Panc1 (cell line): ENCODE measurements around the gene ADAM12. TPM values are rescaled to one million over a fixed set of nuclear protein-coding genes. Genes with fewer than 3 reads are reported as not detected.

Experiments
- ATAC-seq: fragments of 200-7000 bp; cut with Tn5 transposase; 2 replicates; pipeline ENCODE4 v1.9.1; 2020; ENCODE audit warnings: mild to moderate bottlenecking, moderate library complexity
- BruUV-seq: library from RNA; stranded (reverse); fragments of 400-500 nt; replicated peaks from 2 replicates; lab custom pipeline; 2021; lab: Mats Ljungman, UMichigan
- CTCF ChIA-PET: fragments of 300-600 bp; sonication (Branson Sonifier 250); formaldehyde crosslinking; loops from one replicate; lab custom pipeline; 2022; ENCODE audit warnings: antibody characterized with exemption; lab: Charles Lee
- POLR2A ChIA-PET: fragments of 300-600 bp; sonication (Branson Sonifier 250); formaldehyde crosslinking; loops from one replicate; lab custom pipeline; 2022; ENCODE audit warnings: antibody characterized with exemption; lab: Charles Lee
- DNase-seq: peaks from one replicate; pipeline ENCODE4 v3.0.0-alpha.2; 2010; ENCODE audit warnings: low read depth, low spot score
- H3K27ac ChIP-seq: 2 replicates; pipeline ENCODE4 v1.5.1; 2011; ENCODE audit warnings: mild to moderate bottlenecking, low read length, inconsistent platforms
- H3K27me3 ChIP-seq: fragments of 200-500 bp; sonication (Bioruptor generic); 2 replicates; pipeline ENCODE4 v1.6.0; 2014; ENCODE audit warnings: low read length, inconsistent platforms; ENCODE audit not compliant: control insufficient read depth, insufficient read depth
- H3K36me3 ChIP-seq: fragments of 200-500 bp; sonication (Bioruptor generic); 2 replicates; pipeline ENCODE4 v1.5.1; 2014; ENCODE audit warnings: inconsistent platforms, mild to moderate bottlenecking, low read length, moderate library complexity; ENCODE audit not compliant: control insufficient read depth, insufficient read depth
- H3K4me1 ChIP-seq: 2 replicates; pipeline ENCODE4 v1.5.1; 2011; ENCODE audit warnings: inconsistent platforms, mild to moderate bottlenecking, low read length, moderate library complexity; ENCODE audit not compliant: control insufficient read depth, insufficient read depth
- H3K4me3 ChIP-seq, 2 experiments: 2 replicates each; pipeline ENCODE4 v1.5.1; 2011 to 2012; ENCODE audit warnings: low read depth in 2 of 2, low read length in 2 of 2, mild to moderate bottlenecking in 2 of 2, inconsistent platforms in 1 of 2, moderate library complexity in 1 of 2
- H3K9me3 ChIP-seq: fragments of 200-500 bp; sonication (Bioruptor generic); 2 replicates; pipeline ENCODE4 v1.5.1; 2014; ENCODE audit warnings: low read depth, mild to moderate bottlenecking, inconsistent platforms, low read length, moderate library complexity; ENCODE audit not compliant: control insufficient read depth, insufficient read depth
- POLR2AphosphoS5 ChIP-seq: IDR thresholded peaks from 2 replicates; pipeline ENCODE4 v1.6.1; 2012; ENCODE audit warnings: mild to moderate bottlenecking, low read depth, low read length, moderate library complexity
- SIN3A ChIP-seq: IDR thresholded peaks from 2 replicates; pipeline ENCODE4 v1.6.1; 2012; ENCODE audit warnings: low read depth, mild to moderate bottlenecking, low read length, moderate library complexity, borderline replicate concordance; ENCODE audit not compliant: insufficient read depth
- TCF7L2 ChIP-seq: IDR thresholded peaks from 2 replicates; pipeline ENCODE4 v1.6.1; 2011; ENCODE audit warnings: mild to moderate bottlenecking, low read depth, low read length, inconsistent platforms
- in situ Hi-C: cut with HindIII; loops from 2 replicates; pipeline ENCODE4 v1.10.0; 2016; ENCODE audit warnings: low sequenced_read_pairs, low pct_unique_long_range_greater_than_20kb
- intact Hi-C: fragments of 100-400 bp; cut with micrococcal nuclease; formaldehyde crosslinking; loops from one replicate; pipeline ENCODE4 v1.10.0; 2022; ENCODE audit not compliant: unreplicated experiment
- total RNA-seq: library from RNA; stranded (reverse); gene quantifications from one replicate; pipeline ENCODE4 v1.2.1, GENCODE V29; 2021; ENCODE audit not compliant: unreplicated experiment
- TF ChIP-seq, protein P1 (sequence below), 2 experiments: IDR thresholded peaks; 2 replicates each; pipeline ENCODE4 v1.6.1; 2011 to 2012; ENCODE audit warnings: low read depth in 2 of 2, control low read depth in 1 of 2, low read length in 1 of 2, mild to moderate bottlenecking in 1 of 2, moderate library complexity in 1 of 2; ENCODE audit not compliant: insufficient read depth in 1 of 2
- TF ChIP-seq, protein P2 (sequence below): fragments of 450-650 bp; IDR thresholded peaks from 2 replicates; pipeline ENCODE4 v1.5.1; 2017; ENCODE audit warnings: mild to moderate bottlenecking

ADAM12 gene
- total RNA-seq, 1 experiment from 2014 or later, result 0.10 TPM

DNA sequence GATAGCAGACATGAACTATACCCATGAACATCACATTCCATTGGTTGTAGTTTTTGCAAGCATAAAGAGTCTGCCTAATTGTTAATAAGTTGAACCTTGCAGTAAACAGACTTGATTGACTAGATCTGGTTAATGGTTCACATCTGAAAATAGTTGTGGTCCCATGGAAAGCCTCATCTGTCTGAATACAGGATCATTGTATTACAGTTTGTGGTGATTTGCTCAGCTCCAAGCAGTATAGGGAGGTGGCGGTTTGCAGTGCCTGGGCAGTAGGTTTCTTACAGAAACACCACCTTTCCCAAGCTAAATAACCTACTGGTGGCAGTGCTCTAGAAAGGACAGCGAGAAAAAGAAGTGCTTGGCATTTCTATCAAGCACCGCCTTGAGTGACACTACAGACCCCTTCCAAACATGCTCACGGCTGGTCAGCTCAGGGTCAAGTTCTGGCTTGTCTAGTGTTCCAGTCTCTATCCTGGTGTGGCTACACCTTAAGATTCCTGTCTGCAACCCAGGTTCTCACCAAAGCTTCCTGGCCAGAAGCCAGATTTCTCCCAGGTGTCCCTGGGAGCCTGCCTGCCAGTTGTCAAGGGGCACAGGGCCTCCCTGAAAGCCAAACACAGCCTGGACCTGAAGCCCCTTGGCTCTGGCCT, 372.0 kb downstream of the ADAM12 start:
- TF ChIP-seq POLR2AphosphoS5 (no peak), TCF7L2 (no peak), SIN3A (no peak)
- TF ChIP-seq, protein P1, sequence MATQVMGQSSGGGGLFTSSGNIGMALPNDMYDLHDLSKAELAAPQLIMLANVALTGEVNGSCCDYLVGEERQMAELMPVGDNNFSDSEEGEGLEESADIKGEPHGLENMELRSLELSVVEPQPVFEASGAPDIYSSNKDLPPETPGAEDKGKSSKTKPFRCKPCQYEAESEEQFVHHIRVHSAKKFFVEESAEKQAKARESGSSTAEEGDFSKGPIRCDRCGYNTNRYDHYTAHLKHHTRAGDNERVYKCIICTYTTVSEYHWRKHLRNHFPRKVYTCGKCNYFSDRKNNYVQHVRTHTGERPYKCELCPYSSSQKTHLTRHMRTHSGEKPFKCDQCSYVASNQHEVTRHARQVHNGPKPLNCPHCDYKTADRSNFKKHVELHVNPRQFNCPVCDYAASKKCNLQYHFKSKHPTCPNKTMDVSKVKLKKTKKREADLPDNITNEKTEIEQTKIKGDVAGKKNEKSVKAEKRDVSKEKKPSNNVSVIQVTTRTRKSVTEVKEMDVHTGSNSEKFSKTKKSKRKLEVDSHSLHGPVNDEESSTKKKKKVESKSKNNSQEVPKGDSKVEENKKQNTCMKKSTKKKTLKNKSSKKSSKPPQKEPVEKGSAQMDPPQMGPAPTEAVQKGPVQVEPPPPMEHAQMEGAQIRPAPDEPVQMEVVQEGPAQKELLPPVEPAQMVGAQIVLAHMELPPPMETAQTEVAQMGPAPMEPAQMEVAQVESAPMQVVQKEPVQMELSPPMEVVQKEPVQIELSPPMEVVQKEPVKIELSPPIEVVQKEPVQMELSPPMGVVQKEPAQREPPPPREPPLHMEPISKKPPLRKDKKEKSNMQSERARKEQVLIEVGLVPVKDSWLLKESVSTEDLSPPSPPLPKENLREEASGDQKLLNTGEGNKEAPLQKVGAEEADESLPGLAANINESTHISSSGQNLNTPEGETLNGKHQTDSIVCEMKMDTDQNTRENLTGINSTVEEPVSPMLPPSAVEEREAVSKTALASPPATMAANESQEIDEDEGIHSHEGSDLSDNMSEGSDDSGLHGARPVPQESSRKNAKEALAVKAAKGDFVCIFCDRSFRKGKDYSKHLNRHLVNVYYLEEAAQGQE (IDR thresholded peaks at IDR 0.05; ENCODE audit: insufficient read depth in 1 of 2, low read depth in 2 of 2, low read length in 1 of 2), result no peak
- TF ChIP-seq, protein P2, sequence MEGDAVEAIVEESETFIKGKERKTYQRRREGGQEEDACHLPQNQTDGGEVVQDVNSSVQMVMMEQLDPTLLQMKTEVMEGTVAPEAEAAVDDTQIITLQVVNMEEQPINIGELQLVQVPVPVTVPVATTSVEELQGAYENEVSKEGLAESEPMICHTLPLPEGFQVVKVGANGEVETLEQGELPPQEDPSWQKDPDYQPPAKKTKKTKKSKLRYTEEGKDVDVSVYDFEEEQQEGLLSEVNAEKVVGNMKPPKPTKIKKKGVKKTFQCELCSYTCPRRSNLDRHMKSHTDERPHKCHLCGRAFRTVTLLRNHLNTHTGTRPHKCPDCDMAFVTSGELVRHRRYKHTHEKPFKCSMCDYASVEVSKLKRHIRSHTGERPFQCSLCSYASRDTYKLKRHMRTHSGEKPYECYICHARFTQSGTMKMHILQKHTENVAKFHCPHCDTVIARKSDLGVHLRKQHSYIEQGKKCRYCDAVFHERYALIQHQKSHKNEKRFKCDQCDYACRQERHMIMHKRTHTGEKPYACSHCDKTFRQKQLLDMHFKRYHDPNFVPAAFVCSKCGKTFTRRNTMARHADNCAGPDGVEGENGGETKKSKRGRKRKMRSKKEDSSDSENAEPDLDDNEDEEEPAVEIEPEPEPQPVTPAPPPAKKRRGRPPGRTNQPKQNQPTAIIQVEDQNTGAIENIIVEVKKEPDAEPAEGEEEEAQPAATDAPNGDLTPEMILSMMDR, result no peak
- Histone ChIP-seq H3K4me3 (no peak overlapping the region), H3K27ac (no peak overlapping the region), H3K9me3 (no peaks in the 10 kb centered on the region), H3K4me1 (peaks cover 14% of the 10 kb centered on the region), H3K36me3 (no peaks in the 10 kb centered on the region), H3K27me3 (no peaks in the 10 kb centered on the region)
- no TSS peak for BruUV-seq
- POLR2A ChIA-PET, result interaction anchor here (0.5 kb wide), 1 partner anchor 9 kb away, joined by 3 read pairs; no protein-coding TSS in a partner anchor
- in situ Hi-C loops (no loop called here), intact Hi-C loops (no loop called here)
- no peak for ATAC-seq
- CTCF ChIA-PET, result no interaction called here
- DNase-seq, result no peak

DNA sequence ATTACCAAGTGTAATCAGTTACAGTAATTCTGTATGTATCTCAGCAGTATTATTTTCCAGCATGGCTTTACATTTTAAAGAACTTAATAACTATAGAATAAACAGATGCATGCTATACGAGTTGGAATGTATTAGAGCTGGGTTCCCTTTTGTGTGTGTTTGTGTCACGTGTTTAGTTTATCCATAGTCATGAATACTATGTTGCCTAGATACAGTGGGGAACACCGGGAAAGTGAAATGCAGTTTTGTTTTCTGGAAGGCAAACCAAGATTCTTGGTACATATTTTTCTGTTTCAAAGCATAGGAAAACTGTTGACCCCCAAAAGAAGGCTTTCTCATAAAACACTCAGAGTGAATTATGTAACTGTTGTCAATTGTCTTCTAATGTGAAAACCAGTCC, 372.9 kb downstream of the ADAM12 start:
- H3K36me3 ChIP-seq, result no peaks in the 10 kb centered on the region
- no peaks in the 10 kb centered on the region for H3K27me3 ChIP-seq
- H3K4me1 ChIP-seq, result peaks cover 14% of the 10 kb centered on the region
- no TSS peak for BruUV-seq
- intact Hi-C loops (no loop called here), in situ Hi-C loops (no loop called here)
- ATAC-seq (no peak), DNase-seq (no peak)
- no peak overlapping the region for H3K27ac ChIP-seq
- no peaks in the 10 kb centered on the region; the same call in 1 of the 2 replicates for H3K9me3 ChIP-seq
- ChIA-PET POLR2A (no interaction called here), CTCF (no interaction called here)
- TF ChIP-seq, protein P2, result no peak
- TF ChIP-seq POLR2AphosphoS5 (no peak), SIN3A (no peak), TCF7L2 (no peak)
- TF ChIP-seq, protein P1 (IDR thresholded peaks at IDR 0.05; ENCODE audit: insufficient read depth in 1 of 2, low read depth in 2 of 2, low read length in 1 of 2), result no peak
- H3K4me3 ChIP-seq, result no peak overlapping the region
